ENCODE results near the gene NCBP2L. TPM values are rescaled to one million over a fixed set of nuclear protein-coding genes. Genes with fewer than 3 reads are reported as not detected.
"Not testable (repeated sequence)": the region's sequence is repeated elsewhere in the genome, so short reads cannot be mapped to it uniquely, and the experiment has no call there.

NCBP2L gene
- total RNA-seq, 1 donor from 2014 or later, result not detected

DNA sequence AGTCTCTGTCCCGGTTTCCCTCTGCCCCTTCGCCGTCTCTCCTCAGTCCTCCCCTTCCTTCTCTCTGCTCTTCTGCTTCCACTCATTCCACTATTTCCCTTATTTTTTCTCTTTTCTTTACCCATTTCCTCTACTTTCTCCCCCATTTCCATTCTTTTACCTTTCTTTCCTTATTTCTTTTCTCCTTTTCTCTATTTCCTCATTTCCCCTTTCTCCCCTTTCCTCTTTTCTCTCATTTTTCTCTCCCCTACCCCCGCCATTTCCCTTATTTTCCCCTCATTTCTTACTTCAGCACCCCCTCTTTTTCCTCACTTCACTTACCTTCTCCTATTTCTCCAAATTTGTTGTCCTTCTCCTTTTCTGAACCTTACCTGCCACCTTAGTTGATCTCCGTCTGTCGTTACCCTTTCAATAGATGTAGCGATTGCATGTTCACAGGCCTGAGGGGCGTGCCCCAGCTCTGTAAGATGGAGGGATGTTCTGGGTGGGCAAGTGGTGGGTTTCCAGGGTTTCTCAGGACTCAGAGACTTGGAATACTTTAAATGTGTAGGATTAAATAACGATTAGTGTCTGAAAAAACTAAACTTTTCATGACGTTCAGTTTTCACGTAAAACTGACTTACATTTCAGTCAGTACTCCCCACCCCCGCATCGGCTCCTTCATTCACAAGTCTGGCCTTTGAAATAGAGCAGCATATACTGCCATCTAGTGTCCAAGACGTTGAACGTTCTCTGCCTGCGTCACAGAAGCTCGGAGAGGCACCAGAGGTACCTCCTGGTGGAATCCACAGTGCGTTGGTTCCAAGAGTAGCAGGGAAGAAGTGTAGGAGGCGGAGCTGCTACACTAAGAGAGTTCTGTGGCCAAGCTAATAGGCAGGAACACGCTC, 641 bp upstream of the NCBP2L start:
- intact Hi-C loops (cut with DNase I), result loop anchor here (10.0 kb wide), 1 partner anchor 122 kb away; no protein-coding TSS in a partner anchor
- no peaks in the 10 kb centered on the region for H3K36me3 ChIP-seq
- H3K9me3 ChIP-seq, result no peaks in the 10 kb centered on the region
- TF ChIP-seq, protein P1, sequence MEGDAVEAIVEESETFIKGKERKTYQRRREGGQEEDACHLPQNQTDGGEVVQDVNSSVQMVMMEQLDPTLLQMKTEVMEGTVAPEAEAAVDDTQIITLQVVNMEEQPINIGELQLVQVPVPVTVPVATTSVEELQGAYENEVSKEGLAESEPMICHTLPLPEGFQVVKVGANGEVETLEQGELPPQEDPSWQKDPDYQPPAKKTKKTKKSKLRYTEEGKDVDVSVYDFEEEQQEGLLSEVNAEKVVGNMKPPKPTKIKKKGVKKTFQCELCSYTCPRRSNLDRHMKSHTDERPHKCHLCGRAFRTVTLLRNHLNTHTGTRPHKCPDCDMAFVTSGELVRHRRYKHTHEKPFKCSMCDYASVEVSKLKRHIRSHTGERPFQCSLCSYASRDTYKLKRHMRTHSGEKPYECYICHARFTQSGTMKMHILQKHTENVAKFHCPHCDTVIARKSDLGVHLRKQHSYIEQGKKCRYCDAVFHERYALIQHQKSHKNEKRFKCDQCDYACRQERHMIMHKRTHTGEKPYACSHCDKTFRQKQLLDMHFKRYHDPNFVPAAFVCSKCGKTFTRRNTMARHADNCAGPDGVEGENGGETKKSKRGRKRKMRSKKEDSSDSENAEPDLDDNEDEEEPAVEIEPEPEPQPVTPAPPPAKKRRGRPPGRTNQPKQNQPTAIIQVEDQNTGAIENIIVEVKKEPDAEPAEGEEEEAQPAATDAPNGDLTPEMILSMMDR (IDR thresholded peaks at IDR 0.05), result peak; percentile 68
- H3K4me3 ChIP-seq, result peak overlapping the region; percentile 62
- no peaks in the 10 kb centered on the region for H3K27me3 ChIP-seq (ENCODE audit: low read depth)
- H3K4me1 ChIP-seq, result peaks cover 5% of the 10 kb centered on the region
- ATAC-seq (peak; percentile 79 to 87), DNase-seq (peak; percentile 84)
- H3K27ac ChIP-seq, result peak overlapping the region; percentile 83

DNA sequence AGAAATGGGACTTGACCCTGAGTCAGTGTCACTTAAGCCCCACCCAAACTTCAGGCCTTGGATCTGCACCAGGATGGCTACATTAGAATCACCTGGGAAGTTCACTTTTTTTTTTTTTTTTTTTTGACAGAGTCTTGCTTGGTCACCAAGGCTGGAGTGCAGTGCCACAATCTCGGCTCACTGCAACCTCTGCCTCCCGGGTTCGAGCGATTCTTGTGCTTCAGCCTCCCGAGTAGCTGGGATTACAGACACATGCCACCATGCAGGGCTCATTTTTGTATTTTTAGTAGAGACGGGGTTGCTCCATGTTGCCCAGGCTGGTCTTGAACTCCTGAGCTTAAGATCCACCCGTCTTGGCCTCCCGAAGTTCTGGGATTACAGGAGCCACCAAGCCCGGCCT, 3.0 kb downstream of the NCBP2L start:
- Histone ChIP-seq H3K4me3 (no peak overlapping the region), H3K9me3 (no peaks in the 10 kb centered on the region), H3K27me3 (ENCODE audit: low read depth) (no peaks in the 10 kb centered on the region), H3K4me1 (no peaks in the 10 kb centered on the region), H3K36me3 (no peaks in the 10 kb centered on the region), H3K27ac (no peak overlapping the region)
- TF ChIP-seq, protein P1 (IDR thresholded peaks at IDR 0.05), result no peak
- no peak for ATAC-seq
- intact Hi-C loops (cut with DNase I), result no loop called here
- DNase-seq, result no peak

DNA sequence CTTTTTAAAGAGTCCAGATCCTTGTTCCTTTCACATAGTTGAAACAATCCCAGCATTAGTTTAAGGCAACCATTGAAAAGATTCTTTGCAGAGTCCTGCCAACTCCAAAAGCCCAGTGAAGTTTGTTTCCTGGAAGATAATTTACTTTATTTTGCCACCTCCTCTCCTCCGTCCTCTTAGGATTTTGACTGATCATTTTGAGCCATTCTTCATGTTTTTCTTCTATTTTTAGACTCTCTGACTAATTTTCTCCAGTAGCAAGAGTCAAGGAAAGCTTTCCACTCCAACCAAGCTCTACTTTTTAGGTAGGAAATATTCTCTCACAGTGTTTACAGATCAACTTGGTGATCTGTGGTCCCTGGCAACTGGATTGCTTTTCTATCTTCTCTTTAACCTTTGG, 10.3 kb downstream of the NCBP2L start:
- no peak overlapping the region for H3K4me3 ChIP-seq
- intact Hi-C loops (cut with DNase I), result no loop called here
- H3K27me3 ChIP-seq (ENCODE audit: low read depth), result no peaks in the 10 kb centered on the region
- H3K27ac ChIP-seq, result no peak overlapping the region
- H3K4me1 ChIP-seq, result no peaks in the 10 kb centered on the region
- H3K9me3 ChIP-seq, result no peaks in the 10 kb centered on the region
- no peak for ATAC-seq
- TF ChIP-seq, protein P1 (IDR thresholded peaks at IDR 0.05), result no peak
- DNase-seq, result no peak
- no peaks in the 10 kb centered on the region for H3K36me3 ChIP-seq

DNA sequence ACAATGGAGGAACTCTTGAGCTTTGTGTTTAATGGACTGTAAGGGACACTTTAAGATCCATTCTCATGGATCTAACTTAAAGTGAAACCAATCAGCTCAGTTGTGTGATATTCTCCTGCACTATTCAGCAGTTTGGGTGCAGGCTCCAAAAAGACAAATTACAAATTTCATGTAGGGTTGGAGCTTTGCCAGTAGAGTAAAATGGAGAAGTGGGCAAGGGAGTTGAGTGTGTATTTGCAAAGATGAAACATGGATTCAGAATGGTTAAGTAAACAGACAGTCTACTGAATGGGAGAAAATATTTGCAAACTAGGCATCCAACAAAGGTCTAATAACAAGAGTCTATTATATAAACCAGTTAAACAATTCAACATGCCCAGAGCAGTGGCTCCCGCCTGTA, 26.9 kb downstream of the NCBP2L start:
- TF ChIP-seq, protein P1 (IDR thresholded peaks at IDR 0.05), result no peak
- no peak overlapping the region for H3K27ac ChIP-seq
- no peak overlapping the region for H3K4me3 ChIP-seq
- no peak for ATAC-seq
- intact Hi-C loops (cut with DNase I), result no loop called here
- no peaks in the 10 kb centered on the region for H3K36me3 ChIP-seq
- H3K27me3 ChIP-seq (ENCODE audit: low read depth), result no peaks in the 10 kb centered on the region
- no peaks in the 10 kb centered on the region for H3K4me1 ChIP-seq
- no peak for DNase-seq
- H3K9me3 ChIP-seq, result no peaks in the 10 kb centered on the region

DNA sequence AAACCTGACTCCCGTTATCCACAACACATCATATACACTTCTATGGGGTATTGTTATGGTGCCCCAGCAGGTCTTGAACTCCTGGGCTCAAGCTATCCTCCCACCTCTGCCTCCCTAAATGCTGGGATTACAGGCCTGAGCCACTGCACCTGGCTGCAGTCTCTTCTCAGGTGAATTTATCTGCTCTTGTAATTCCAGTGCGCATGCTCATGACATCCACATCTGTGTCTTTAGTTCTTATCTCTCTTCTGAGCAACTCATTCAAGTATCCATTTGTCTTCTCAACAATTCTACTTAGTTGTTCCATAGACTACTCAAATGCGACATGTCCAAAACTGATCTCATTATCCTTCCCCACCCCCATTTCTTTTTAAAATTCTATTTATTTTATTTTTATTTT, 27.6 kb downstream of the NCBP2L start:
- TF ChIP-seq, protein P1 (IDR thresholded peaks at IDR 0.05), result no peak
- ATAC-seq (no peak), DNase-seq (no peak)
- Histone ChIP-seq H3K27ac (no peak overlapping the region), H3K36me3 (no peaks in the 10 kb centered on the region), H3K9me3 (no peaks in the 10 kb centered on the region), H3K4me1 (no peaks in the 10 kb centered on the region), H3K27me3 (ENCODE audit: low read depth) (no peaks in the 10 kb centered on the region), H3K4me3 (no peak overlapping the region)
- intact Hi-C loops (cut with DNase I), result no loop called here

DNA sequence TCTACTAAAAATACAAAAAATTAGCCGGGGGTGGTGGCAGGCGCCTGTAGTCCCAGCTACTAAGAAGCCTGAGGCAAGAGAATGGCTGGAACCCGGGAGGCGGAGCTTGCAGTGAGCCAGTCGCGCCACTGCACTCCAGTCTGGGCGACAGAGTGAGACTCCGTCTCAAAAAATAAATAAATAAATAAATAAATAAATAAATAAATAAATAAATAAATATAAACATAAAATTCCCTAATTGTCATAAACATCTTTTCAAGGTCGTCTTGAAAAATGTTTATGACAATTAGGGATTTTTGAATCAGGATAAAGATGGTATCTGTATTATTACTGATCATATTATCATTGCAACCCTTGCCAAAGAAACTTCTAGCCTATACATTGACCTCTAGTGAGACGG, 32.5 kb downstream of the NCBP2L start:
- DNase-seq; H3K9me3 ChIP-seq; H3K4me1 ChIP-seq; H3K27me3 ChIP-seq (ENCODE audit: low read depth); intact Hi-C loops (cut with DNase I); H3K27ac ChIP-seq; H3K4me3 ChIP-seq; H3K36me3 ChIP-seq; ATAC-seq: not testable (repeated sequence)
